ENCODE results near the gene MARCHF2.

Gene MARCHF2

DNA sequence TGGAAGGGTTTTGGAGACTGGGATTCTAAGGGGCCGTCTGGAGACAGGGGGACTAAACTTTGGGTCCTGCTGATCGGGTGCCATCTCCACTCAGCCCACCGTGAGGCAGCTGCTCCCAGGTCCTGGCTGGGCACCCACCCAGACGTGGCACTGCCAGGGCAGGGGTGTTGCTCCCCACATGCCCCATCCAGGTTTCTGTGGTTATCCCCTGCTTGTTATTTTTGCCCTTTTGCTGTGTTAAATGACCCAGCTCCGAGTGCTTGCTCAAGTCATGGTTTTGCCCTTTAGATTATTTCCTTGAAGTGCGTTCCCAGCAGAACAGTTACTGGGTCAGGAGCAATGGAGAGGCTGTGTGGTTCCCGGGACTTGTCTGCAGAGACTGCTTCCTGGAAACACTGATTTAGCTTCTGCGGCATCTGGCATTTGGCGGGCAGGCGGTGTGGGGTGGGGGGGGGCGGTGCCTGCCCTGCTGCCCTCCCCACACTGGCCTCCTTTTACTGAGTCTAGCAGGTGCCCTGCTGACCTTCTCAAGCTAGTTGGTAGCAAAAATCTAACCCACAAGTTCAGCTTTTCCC lies 21.0 kb upstream of the MARCHF2 start:
- Histone ChIP-seq H3K4me3 (ENCODE audit: low read length) (peak overlapping the region; percentile 38), H3K9ac (ENCODE audit: low read length) (no peak overlapping the region), H3K36me3 (ENCODE audit: control insufficient read depth, insufficient read depth, low read length) (no peaks in the 10 kb centered on the region), H3K4me1 (ENCODE audit: control insufficient read depth, insufficient read depth, low read length) (peaks cover 16% of the 10 kb centered on the region), H3K27ac (ENCODE audit: low read depth, low read length) (peak overlapping the region; percentile 88), H3K27me3 (ENCODE audit: control insufficient read depth, insufficient read depth, low read length) (no peaks in the 10 kb centered on the region)

DNA sequence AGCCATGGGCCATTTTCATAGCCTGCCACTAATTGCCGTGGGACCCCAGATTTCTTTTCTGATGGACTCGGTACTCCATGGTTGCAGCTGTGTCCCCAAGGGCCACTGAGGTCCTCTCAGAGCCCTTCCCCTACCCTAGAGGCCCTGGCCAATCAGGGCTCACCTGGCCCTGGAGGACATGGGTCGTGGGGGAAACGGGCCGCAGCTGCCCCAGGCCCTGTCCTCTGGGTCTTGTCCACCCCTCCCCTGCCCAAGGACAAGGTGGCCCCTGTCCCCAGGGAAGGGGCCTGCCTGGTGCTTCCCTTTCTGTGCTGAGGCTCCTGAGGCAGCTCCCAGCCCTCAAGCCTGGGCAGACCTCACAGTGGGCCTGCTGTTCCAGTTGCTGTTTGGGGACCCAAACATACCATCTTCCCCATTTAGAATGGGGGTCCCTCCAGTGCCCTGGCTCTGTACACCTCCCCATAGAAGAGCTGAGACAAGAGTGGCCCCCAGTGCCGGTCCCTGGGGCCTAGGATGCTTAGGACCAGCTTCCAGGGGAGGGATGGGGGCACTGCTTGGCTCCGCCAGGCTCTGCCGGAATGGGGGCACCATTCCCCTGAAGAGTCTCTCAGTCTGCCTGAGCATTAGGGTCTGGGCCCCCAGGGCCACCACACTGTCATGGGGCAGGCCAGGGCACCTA lies 19.8 kb upstream of the MARCHF2 start:
- Histone ChIP-seq H3K9ac (ENCODE audit: low read length) (no peak overlapping the region), H3K27me3 (ENCODE audit: control insufficient read depth, insufficient read depth, low read length) (no peaks in the 10 kb centered on the region), H3K4me3 (ENCODE audit: low read length) (peak overlapping the region; percentile 5), H3K27ac (ENCODE audit: low read depth, low read length) (peak overlapping the region; percentile 63), H3K36me3 (ENCODE audit: control insufficient read depth, insufficient read depth, low read length) (no peaks in the 10 kb centered on the region), H3K4me1 (ENCODE audit: control insufficient read depth, insufficient read depth, low read length) (peaks cover 20% of the 10 kb centered on the region)

DNA sequence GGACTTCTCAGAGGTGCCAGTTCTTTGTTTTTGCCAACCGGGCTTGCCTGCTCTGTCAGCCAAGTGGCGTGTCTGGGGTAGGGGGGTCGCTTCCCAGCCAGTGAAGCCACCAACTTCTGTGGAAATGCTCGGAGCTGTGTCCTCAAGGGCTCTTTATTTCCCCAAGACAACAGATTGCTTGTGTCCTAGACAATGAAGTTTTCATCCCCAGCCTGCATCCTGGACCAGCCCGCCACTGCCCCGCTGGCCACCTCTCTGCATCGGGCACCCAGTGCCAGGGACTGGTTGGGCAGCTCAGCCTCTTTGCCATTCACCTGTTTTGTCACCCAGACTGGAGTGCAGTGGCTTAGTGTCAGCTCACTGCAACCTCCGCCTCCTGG lies 19.2 kb upstream of the MARCHF2 start:
- Histone ChIP-seq H3K36me3 (ENCODE audit: control insufficient read depth, insufficient read depth, low read length) (no peaks in the 10 kb centered on the region), H3K9ac (ENCODE audit: low read length) (no peak overlapping the region), H3K27me3 (ENCODE audit: control insufficient read depth, insufficient read depth, low read length) (no peaks in the 10 kb centered on the region), H3K4me3 (ENCODE audit: low read length) (no peak overlapping the region), H3K27ac (ENCODE audit: low read depth, low read length) (peak overlapping the region; percentile 63), H3K4me1 (ENCODE audit: control insufficient read depth, insufficient read depth, low read length) (peaks cover 20% of the 10 kb centered on the region)

DNA sequence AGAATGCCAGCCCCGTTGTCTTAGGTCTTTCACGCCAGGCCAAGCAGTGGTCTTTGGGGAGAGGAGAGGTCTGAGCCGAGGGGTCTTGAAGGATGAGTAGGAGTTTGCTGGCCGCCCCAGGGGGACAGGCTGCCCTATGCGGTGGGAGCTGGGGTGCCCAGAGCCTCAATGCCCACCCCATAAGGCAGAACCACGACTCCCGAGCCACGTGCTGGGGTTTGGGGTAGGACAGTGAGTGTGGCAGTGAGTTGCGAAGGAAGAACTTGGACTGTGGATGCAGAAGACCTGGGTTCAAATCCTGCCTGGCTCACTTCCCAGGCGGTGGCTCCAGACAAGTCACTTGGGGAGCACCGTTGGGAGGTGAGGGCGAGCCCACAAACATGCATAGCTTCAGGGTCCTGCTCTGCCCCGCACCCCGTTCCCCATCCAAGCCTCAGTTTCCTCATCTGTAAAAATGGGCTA lies 17.5 kb upstream of the MARCHF2 start:
- H3K4me1 ChIP-seq (ENCODE audit: control insufficient read depth, insufficient read depth, low read length) = peaks cover 20% of the 10 kb centered on the region
- H3K36me3 ChIP-seq (ENCODE audit: control insufficient read depth, insufficient read depth, low read length) = peaks cover 11% of the 10 kb centered on the region
- H3K27ac ChIP-seq (ENCODE audit: low read depth, low read length) = no peak overlapping the region
- no peak overlapping the region for H3K4me3 ChIP-seq (ENCODE audit: low read length)
- no peak overlapping the region for H3K9ac ChIP-seq (ENCODE audit: low read length)
- no peaks in the 10 kb centered on the region for H3K27me3 ChIP-seq (ENCODE audit: control insufficient read depth, insufficient read depth, low read length)

DNA sequence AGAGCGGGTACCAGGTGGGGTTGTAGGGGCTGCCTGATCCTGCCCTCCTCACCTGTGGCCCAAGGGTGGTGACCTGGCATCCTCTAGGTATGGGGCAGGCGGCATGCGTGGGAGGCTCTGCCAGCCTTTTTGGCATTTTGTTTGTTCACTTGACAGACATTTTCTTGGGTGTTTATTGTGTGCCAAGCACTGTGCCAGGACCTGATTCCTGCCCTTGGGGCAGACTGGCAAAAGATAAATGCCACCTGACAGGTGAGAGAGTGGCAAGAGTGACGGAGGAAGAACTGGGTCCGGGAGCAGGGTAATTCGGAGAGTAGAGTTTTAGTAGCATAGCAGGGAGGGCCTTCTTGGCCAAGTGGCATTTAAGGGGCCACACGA lies 16.9 kb upstream of the MARCHF2 start:
- Histone ChIP-seq H3K4me1 (ENCODE audit: control insufficient read depth, insufficient read depth, low read length) (peaks cover 16% of the 10 kb centered on the region), H3K4me3 (ENCODE audit: low read length) (no peak overlapping the region), H3K9ac (ENCODE audit: low read length) (no peak overlapping the region), H3K36me3 (ENCODE audit: control insufficient read depth, insufficient read depth, low read length) (peaks cover 11% of the 10 kb centered on the region), H3K27me3 (ENCODE audit: control insufficient read depth, insufficient read depth, low read length) (no peaks in the 10 kb centered on the region), H3K27ac (ENCODE audit: low read depth, low read length) (no peak overlapping the region)

DNA sequence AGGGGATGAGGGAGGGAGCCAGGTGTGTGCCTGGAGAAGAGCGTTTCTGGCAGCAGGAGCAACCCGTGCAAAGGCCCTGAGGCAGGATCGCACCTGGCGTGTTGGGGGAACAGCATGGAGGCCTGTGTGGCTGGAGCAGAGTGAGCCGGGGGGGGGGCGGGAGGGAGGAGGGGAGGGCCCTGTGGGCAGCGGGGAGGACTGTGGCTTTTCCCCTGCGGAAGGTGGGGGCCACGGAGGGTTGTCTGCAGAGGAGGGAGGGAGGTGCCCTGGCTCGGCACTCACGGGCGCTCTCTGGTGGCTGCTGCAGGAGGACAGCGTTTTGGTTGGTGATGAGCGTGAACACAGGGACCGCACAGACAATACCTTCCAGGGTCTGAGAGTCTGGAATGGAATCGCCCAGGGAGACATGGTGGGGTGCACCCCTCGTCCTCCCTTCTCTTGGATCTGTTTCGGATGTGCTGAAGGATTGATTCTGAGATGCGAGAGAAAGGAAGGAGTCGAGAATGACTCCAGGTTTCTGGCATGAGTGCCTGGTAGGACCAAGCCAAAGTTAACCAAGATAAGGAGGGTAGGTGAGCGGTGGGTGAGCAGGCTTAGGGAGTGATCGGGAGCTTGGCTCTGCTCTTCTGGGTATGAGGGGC lies 16.4 kb upstream of the MARCHF2 start:
- no peaks in the 10 kb centered on the region for H3K27me3 ChIP-seq (ENCODE audit: control insufficient read depth, insufficient read depth, low read length)
- H3K36me3 ChIP-seq (ENCODE audit: control insufficient read depth, insufficient read depth, low read length) = peaks cover 11% of the 10 kb centered on the region
- no peak overlapping the region for H3K9ac ChIP-seq (ENCODE audit: low read length)
- peaks cover 11% of the 10 kb centered on the region for H3K4me1 ChIP-seq (ENCODE audit: control insufficient read depth, insufficient read depth, low read length)
- no peak overlapping the region for H3K4me3 ChIP-seq (ENCODE audit: low read length)
- H3K27ac ChIP-seq (ENCODE audit: low read depth, low read length) = no peak overlapping the region

DNA sequence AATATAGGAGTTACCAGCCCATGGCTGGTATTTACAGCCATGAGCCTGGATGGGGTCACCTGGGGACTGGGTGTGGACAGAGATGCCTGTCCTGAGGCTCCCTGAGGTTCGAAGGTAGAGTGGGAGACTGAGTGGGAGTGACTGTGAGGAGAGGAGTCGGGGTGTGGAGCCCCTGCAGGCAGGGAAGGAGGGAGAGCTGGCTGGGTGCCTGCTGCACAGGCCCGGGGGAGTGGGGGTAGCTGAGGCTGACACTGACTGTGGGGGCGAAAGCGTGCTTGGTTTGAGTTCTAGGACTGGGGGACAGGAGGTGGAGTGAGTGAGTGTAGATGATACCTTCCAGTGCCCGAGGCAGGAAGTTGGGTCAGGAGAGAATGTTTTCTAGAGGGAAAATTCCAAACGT lies 15.8 kb upstream of the MARCHF2 start:
- Histone ChIP-seq H3K4me1 (ENCODE audit: control insufficient read depth, insufficient read depth, low read length) (peaks cover 6% of the 10 kb centered on the region), H3K9ac (ENCODE audit: low read length) (no peak overlapping the region), H3K36me3 (ENCODE audit: control insufficient read depth, insufficient read depth, low read length) (peaks cover 11% of the 10 kb centered on the region)

DNA sequence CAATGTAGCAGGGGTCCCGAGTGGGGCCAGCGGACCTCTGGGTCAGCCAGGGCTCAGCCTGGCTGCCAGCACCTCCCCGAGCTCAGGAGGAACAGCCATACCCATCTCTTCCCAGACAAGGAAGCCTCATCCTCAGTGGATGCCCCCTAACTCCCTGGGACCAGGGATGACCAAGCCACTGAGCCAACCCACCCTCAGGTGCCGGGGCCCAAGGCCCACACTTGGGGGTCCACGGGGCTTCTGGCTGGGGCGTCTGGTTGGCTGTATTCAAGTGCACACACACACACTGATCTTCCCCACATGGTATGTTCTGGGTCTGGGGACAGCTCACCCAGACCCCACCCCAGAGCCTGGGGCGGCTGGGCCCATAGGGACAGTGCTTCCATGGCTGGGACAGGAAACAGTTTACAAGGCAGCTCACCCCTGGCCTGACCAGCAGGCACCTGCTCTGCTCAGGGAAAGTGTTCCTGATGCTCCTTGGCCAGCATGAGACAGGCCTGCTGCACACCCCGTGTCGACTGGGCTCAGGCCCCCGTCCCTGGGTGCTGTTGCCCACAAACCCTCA lies 15.3 kb upstream of the MARCHF2 start:
- Histone ChIP-seq H3K4me3 (ENCODE audit: low read length) (no peak overlapping the region), H3K36me3 (ENCODE audit: control insufficient read depth, insufficient read depth, low read length) (peaks cover 13% of the 10 kb centered on the region), H3K9ac (ENCODE audit: low read length) (no peak overlapping the region), H3K27ac (ENCODE audit: low read depth, low read length) (no peak overlapping the region), H3K4me1 (ENCODE audit: control insufficient read depth, insufficient read depth, low read length) (peaks cover 6% of the 10 kb centered on the region), H3K27me3 (ENCODE audit: control insufficient read depth, insufficient read depth, low read length) (no peaks in the 10 kb centered on the region)

More for the DNA sequence above, 15.8 kb upstream of the MARCHF2 start:
- no peak overlapping the region for H3K27ac ChIP-seq (ENCODE audit: low read depth, low read length)
- no peaks in the 10 kb centered on the region for H3K27me3 ChIP-seq (ENCODE audit: control insufficient read depth, insufficient read depth, low read length)
- H3K4me3 ChIP-seq (ENCODE audit: low read length) = no peak overlapping the region

DNA sequence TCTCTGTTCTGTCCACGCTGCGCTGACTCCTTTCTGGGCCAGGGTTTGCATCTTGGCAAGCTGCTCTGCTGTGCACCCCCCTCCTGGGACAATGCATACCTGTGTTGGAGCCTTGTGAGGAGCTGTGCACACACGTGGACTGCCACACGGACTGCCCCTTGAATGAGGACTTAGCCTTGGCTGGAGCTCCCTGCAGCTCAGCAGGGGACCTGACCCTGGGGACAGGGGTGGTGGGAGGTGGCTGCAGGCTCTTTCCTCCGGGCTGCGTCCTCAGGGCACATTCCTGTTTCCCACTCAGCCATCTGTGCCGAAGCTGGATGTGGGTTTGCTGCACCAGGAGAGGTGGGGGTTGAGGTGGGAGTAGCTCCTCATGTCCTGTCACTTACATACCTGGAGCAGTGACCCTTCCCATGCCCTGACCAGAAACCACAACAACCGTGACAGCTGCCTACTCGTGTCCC lies 14.8 kb upstream of the MARCHF2 start:
- Histone ChIP-seq H3K27me3 (ENCODE audit: control insufficient read depth, insufficient read depth, low read length) (no peaks in the 10 kb centered on the region), H3K4me1 (ENCODE audit: control insufficient read depth, insufficient read depth, low read length) (peaks cover 6% of the 10 kb centered on the region), H3K4me3 (ENCODE audit: low read length) (no peak overlapping the region), H3K36me3 (ENCODE audit: control insufficient read depth, insufficient read depth, low read length) (peaks cover 13% of the 10 kb centered on the region), H3K27ac (ENCODE audit: low read depth, low read length) (no peak overlapping the region), H3K9ac (ENCODE audit: low read length) (no peak overlapping the region)

DNA sequence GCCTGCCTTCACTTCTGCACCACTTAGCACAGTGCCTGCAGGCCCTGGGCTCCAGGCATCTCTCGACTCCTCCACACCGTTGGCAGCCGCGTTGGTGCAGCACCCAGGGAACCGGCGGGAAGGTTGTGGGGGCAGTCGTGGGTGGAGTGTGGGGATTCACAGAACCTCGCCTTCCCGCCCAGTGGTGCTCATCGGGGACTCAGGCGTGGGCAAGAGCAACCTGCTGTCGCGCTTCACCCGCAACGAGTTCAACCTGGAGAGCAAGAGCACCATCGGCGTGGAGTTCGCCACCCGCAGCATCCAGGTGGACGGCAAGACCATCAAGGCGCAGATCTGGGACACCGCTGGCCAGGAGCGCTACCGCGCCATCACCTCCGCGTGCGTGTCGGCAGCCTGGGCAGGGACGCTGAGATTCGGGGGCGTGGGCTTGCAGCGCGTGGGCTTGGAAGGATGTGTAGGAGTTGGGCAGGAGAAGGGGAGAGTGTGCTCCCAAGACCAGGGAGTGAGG lies 13.4 kb upstream of the MARCHF2 start:
- Histone ChIP-seq H3K27ac (ENCODE audit: low read depth, low read length) (no peak overlapping the region), H3K27me3 (ENCODE audit: control insufficient read depth, insufficient read depth, low read length) (no peaks in the 10 kb centered on the region), H3K9ac (ENCODE audit: low read length) (no peak overlapping the region), H3K36me3 (ENCODE audit: control insufficient read depth, insufficient read depth, low read length) (peaks cover 14% of the 10 kb centered on the region), H3K4me1 (ENCODE audit: control insufficient read depth, insufficient read depth, low read length) (peaks cover 6% of the 10 kb centered on the region), H3K4me3 (ENCODE audit: low read length) (no peak overlapping the region)

DNA sequence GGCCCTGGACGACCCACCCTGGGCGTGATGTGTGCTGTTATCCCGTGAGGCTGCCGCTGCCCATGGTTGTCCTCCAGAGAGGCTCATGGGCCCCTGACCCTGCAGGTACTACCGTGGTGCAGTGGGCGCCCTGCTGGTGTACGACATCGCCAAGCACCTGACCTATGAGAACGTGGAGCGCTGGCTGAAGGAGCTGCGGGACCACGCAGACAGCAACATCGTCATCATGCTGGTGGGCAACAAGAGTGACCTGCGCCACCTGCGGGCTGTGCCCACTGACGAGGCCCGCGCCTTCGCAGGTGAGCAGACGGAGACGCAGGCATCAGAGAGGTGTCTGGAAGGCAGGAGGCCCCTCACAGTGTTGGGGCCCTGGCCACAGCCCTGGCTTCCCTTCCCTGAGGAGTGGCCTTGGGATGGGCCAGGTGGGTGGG lies 11.1 kb upstream of the MARCHF2 start:
- H3K4me3 ChIP-seq (ENCODE audit: low read length) = no peak overlapping the region

DNA sequence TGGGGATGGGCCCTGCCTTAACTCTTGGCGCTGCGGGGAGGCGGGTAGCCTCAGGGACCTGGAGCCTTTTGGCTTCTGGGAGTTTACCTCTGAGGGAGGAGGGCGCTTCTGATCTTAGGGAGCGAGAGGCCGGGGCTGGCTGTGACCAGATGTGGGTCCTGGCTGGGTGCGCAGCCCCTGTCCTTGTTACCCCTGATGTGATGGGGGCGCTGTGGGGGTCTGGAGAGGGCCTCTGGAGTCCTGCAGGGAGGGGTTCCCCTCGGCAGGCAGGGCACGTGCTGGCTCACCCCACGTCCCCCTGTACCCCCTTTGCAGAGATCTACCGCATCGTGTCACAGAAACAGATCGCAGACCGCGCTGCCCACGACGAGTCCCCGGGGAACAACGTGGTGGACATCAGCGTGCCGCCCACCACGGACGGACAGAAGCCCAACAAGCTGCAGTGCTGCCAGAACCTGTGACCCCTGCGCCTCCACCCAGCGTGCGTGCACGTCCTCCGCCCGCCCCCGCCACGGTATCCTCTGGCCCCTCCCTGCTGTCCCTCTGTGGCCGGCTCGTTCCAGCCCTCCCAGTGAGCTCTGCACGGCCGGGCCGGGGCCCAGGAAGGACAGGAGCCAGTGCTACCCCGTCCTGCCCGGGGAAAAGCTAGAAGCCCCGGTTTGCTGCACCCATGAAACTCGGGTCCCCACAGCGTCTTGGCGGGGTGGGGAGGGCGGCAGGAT lies 9.8 kb upstream of the MARCHF2 start:
- peak overlapping the region; percentile 21 for H3K4me3 ChIP-seq (ENCODE audit: low read length)
- H3K4me1 ChIP-seq (ENCODE audit: control insufficient read depth, insufficient read depth, low read length) = no peaks in the 10 kb centered on the region
- no peaks in the 10 kb centered on the region for H3K27me3 ChIP-seq (ENCODE audit: control insufficient read depth, insufficient read depth, low read length)
- H3K36me3 ChIP-seq (ENCODE audit: control insufficient read depth, insufficient read depth, low read length) = peaks cover 19% of the 10 kb centered on the region
- no peak overlapping the region for H3K9ac ChIP-seq (ENCODE audit: low read length)
- H3K27ac ChIP-seq (ENCODE audit: low read depth, low read length) = no peak overlapping the region

More for the DNA sequence above, 11.1 kb upstream of the MARCHF2 start:
- Histone ChIP-seq H3K36me3 (ENCODE audit: control insufficient read depth, insufficient read depth, low read length) (peaks cover 19% of the 10 kb centered on the region), H3K9ac (ENCODE audit: low read length) (no peak overlapping the region), H3K4me1 (ENCODE audit: control insufficient read depth, insufficient read depth, low read length) (peaks cover 4% of the 10 kb centered on the region), H3K27me3 (ENCODE audit: control insufficient read depth, insufficient read depth, low read length) (no peaks in the 10 kb centered on the region), H3K27ac (ENCODE audit: low read depth, low read length) (no peak overlapping the region)
